ENCODE measurements around the gene CIAO3.
"Not testable (repeated sequence)": the region's sequence is repeated elsewhere in the genome, so short reads cannot be mapped to it uniquely, and the experiment has no call there.

Gene CIAO3

GRCh38 chr16:760065-760464 lies 19.3 kb upstream of the CIAO3 start:
- DNase-seq (ENCODE audit: low read depth in 2 of 2): no peak

DNA sequence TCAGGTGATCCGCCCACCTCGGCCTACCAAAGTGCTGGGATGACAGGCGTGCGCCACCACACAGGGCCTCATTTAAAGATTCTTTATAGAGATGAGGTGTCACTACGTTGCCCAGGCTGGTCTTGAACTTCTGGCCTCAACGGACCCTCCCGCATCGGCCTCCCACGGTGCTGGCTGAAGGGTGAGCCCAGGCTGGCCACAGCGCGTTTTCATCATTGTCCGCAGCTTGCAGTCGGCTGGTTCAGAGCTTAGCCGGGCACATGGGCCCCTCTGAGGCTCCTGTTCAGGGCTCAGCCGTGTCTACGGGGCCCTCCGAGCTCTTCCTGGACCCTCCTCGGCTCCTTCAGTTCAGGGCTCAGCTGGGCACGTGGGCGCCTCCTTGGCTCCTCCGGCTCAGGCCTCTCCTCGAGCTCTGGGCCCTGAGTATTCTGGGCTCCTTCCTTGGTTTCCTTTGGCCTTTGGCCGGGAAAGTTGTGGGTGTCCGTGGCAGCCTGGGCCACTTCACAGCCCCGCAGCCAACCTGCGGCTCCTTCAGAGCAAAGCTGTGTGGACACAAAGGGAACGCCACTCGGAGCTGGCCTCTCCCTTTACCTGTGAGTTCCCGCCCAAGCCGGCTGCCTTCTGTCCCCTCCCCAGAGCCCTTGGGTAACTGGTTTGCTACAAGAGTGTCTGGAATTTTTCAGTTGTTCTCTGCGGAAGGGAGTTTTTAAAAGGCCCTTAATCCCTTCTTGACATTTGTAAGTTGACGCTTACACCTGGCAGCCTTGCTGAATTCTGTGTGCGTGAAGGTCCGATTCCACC lies 18.5 kb upstream of the CIAO3 start:
- DNase-seq (ENCODE audit: low read depth in 2 of 2): no peak

- no peak for DNase-seq (ENCODE audit: low read depth in 2 of 2)
Observed at GRCh38 chr16:756428-756827, 15.6 kb upstream of the CIAO3 start.

DNA sequence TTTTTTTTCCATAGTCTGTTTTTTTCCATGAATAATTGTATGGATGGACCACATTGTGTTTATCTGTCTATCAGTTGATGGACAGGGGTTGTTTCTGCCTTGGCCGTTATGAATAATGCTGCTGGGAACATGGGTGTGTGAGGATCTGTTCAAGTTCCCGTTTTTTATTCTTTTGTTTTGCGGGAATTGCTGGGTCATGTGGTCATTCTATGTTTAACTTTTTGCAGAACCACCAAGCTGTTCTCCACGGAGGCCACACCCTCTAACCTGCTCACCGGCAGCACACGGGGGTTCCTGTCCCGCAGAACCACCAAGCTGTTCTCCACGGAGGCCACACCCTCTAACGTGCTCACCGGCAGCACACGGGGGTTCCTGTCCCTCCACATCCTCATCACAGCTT lies 13.9 kb upstream of the CIAO3 start:
- DNase-seq (ENCODE audit: low read depth in 2 of 2): no peak

DNA sequence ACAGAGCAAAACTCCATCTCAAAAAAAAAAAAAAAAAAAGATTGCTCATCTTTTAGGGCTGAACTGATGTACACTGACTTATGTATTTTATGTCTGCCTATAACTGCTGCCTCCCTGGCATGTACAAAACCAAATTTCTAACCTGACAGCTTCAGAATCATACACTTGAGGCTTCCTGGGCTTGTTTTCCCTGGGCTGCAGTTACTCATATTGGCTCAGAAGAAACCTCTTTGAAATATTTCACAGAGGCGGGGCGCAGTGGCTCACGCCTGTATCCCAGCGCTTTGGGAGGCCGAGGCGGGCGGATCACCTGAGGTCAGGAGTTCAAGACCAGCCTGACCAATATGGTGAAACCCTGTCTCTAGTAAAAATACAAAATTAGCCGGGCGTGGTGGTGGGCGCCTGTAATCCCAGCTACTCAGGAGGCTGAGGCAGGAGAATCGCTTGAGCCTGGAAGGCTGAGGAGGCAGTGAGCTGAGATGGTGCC lies 13.4 kb upstream of the CIAO3 start:
- not testable (repeated sequence) for DNase-seq (ENCODE audit: low read depth in 2 of 2)

DNA sequence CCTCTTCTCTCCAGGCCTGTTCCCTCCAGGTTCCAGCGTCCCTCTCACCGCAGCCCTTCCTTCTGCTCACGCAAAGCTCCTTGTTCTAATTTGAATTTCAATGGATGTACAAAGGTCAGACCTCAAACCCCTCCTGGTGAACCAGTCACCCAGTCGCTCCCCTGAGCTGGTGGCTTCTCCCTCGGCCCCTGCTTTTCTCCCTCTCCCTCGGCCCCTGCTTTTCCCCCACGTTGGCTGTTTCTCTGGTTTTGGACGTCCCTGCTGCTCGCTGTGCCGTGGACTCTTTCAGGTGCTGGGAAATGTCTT lies 11.2 kb upstream of the CIAO3 start:
- DNase-seq (ENCODE audit: low read depth in 2 of 2): no peak

DNA sequence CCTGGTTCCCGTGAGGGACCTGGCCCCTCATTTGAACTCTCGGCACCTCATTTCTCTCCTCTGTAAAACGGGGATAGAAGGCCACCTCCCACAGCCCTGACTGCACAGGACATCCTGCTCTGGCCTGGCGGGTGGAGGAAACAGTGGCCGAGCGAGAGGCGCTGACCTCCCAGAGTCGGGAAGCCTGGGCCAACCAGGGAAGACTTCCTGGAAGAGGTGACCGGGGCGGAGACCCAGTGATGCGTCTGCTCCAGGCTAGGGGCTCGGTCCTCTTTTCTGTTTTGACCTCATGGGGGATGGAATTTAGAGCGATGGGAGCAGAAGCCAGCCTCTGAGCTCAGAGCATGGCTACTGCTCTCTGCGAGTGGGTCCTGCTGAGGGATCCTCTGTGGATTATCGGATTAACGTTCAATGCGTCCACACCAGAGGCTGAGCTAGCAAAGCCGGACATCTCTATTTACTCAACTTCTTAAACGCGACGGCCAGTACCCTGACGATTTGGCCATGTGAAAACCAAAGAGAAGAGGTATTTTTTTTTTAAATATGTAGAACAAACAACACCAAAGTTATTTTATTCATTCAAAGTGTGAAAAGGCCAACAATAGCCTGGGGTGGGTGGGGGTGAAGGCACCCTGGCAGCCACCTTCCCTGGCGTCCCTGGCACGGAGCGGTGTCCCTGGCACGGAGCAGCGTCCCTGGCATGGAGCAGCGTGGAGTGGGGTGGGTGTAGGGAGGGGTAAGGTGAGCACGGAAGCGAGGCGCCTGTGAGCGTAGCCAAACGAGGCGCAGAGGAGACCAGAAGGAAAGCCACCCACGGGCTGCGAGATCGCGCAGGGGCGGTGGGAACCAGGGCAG lies 10.6 kb upstream of the CIAO3 start:
- DNase-seq (ENCODE audit: low read depth in 2 of 2): no peak

DNA sequence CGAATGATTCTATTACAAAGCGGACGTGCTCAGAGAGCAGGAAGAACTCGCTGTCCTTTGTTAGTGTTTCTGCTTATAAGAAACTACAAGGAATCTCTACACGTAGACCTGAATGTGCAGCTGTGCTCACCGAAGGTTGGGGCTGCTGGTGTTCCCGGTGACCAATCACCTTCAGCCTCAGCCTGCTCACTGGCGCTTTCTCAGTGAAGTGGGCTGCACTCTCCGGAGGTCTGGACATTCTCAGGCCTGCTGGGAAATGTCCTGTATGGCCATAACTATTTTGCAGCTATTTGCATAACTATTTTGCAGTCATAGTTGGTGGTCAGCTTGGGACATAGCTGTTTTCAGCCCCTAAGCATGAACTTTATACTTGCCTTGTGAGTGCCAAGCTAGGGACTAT lies 9.7 kb upstream of the CIAO3 start:
- DNase-seq (ENCODE audit: low read depth in 2 of 2): no peak

- DNase-seq (ENCODE audit: low read depth in 2 of 2): no peak
Observed at GRCh38 chr16:749010-749409, 8.2 kb upstream of the CIAO3 start.

DNA sequence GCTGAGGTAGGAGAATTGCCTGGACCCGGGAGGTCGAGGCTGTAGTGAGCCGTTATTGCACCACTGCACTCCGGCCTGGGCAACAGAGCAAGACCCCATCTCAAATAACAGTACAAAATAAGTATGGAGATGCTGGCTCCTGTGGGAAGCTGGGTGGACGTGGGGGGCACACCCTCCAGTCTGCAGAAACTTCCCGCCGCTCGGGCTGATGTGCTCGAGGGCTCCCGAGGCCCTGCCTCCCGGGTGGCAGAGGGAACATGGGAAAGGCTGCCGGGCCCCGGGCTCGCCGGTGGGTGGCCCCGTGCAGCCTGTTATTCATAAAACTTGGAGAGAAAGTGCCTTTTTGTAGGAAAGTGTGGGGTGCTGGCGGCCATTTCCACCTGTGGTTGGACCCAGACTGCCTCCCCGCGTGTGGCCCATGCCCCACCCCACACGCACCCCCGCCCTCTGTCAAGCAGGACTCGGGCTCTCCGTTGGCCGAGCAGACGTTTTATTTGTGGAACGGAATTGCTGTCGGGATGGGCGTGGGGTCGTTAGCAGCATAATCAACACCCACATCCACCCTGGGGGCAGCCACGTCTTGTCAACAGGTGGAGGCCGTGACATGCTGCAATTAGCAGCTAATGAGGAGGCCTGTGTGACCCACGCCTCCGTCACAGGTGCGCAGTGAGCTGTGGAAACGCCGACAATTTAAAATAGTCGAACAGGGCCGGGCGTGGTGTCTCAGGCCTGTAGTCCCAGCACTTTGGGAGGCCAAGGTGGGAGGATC lies 7.4 kb upstream of the CIAO3 start:
- no peak for DNase-seq (ENCODE audit: low read depth in 2 of 2)

GRCh38 chr16:746637-747036 lies 5.8 kb upstream of the CIAO3 start:
- DNase-seq (ENCODE audit: low read depth in 2 of 2): no peak

- DNase-seq (ENCODE audit: low read depth in 2 of 2): no peak
Observed at GRCh38 chr16:745739-746138, 4.9 kb upstream of the CIAO3 start.

GRCh38 chr16:743794-744500 lies 3.1 kb upstream of the CIAO3 start:
- DNase-seq (ENCODE audit: low read depth in 2 of 2): no peak

- not testable (repeated sequence) for DNase-seq (ENCODE audit: low read depth in 2 of 2)
Observed at GRCh38 chr16:742894-743293, 2.1 kb upstream of the CIAO3 start.

- no peak for DNase-seq (ENCODE audit: low read depth in 2 of 2)
Observed at GRCh38 chr16:741986-742629, 1.3 kb upstream of the CIAO3 start.

- DNase-seq (ENCODE audit: low read depth in 2 of 2): no peak
Observed at GRCh38 chr16:740459-740763, 386 bp downstream of the CIAO3 start.

DNA sequence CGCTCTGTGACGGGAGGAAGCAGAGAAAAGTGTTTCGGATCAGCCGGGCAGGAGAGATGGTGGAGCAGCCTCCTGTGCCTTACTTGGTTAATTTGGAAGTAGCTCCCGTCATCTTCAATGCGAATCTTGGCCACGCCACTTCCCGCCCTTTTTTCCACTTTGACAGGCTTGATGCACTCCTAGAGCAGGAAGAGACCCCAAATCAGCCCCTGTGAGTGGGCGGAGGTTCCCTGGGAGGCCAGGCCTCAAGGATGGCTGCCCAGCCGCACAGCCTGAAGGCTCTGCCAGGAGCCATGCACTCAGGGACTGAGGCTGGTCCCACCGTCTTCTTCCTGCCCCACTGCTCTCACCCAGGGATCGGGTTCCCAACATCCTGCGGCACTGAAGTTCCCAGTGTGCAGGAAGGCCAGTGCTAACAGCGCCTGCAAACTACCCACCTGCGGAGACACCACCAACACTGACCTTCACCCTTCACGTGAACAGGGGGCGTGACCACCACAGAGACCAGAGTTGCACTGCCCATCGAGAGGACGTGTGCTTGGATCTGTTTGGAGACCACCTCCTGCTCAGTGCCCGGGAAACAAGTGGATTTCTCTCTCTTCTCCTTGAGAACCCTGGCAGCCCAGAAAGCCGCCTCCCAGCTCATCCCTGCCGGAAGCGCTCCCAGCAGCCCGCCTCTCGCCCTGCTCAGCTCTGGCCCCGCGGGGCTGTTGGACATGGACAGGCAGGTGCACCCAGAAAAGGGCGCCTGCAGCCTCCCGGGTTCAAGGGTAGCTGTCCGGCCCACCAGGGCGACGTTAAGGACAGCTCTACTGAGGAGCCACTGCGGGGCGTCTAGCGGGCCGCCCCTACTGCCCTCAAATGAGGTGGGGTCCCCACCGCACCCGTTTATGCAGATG lies 988 bp downstream of the CIAO3 start:
- no peak for DNase-seq (ENCODE audit: low read depth in 2 of 2)

DNA sequence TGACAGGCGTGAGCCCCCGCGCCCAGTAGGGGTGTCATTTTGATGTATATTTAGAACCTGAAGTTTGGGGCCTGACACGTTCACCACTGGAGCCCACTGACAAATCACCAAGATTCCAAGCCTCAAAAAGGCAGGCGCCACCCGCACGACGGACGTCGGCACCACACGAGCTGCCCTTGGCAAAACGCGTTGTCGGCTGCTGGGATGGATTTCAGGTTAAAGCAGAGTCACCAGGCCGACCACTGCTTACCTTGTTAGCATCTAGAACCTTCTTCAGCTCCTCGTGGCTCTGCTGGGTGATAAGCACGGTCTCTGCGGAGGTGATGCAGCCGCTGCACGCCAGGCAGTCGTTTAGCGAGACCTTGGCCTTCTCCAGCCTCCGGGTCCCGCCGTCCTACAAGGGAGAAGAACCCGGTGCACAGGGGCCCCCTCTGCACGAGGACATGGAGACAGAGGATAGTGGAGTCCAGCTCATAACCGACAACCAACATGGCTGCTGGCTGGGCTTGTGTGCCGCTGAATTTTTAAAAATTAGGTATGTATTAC lies 3.8 kb downstream of the CIAO3 start:
- no peak for DNase-seq (ENCODE audit: low read depth in 2 of 2)

DNA sequence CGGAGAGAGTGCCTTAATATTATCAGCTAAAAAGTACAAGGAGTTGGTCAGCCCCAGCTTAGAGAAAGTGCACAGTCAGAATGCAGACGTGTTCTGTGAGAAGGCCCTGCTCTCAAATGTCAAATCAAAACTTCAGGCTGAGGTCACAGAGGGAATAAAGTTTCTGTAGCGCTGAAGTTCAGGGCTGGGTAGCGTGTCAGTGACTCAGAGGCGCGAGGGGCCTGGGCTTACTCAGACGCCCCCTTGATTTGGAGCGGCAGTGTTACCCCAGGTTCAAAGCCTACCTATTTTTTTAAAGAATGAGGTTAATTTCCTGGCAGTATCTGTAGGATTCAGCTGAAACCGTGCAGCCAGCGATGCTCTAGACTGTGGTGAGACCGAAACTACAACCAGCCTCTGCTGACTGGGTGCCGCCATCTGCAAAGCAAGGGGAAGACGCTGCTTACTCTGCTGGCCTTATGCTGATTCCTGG lies 4.8 kb downstream of the CIAO3 start:
- DNase-seq (ENCODE audit: low read depth in 2 of 2): peak; percentile 71 to 81

Data from stimulated activated CD8-positive, alpha-beta memory T cell treated with anti-CD3 and anti-CD28 coated beads, Interleukin-15, amount 100 ng/mL, for 48 hours (primary cell).